GM23338 (cell line): Measurements from ENCODE around the gene SLC25A6. TPM values are rescaled to one million over a fixed set of nuclear protein-coding genes. Genes with fewer than 3 reads are reported as not detected.

ENCODE experiments used
- ATAC-seq: fragments of 200-7000 bp; cut with Tn5 transposase; 3 replicates; pipeline ENCODE4 v1.9.1; 2020
- DNase-seq: peaks from one replicate; pipeline ENCODE4 v3.0.0-alpha.2; 2015; ENCODE audit warnings: low spot score
- H2AFZ ChIP-seq: fragments of 200-600 bp; sonication (generic); 2 replicates; pipeline ENCODE4 v1.8.0; 2016; ENCODE audit warnings: antibody characterized with exemption, mild to moderate bottlenecking, moderate library complexity
- H3F3A ChIP-seq: fragments of 200-600 bp; sonication (generic); replicated peaks from 2 replicates; pipeline ENCODE4 v1.8.0; 2017; ENCODE audit warnings: antibody characterized with exemption, mixed run types, low read depth
- H3K27ac ChIP-seq: fragments of 200-600 bp; sonication (generic); 2 replicates; pipeline ENCODE4 v1.6.1; 2016; ENCODE audit warnings: low read depth
- H3K27me3 ChIP-seq: fragments of 200-600 bp; sonication (generic); 2 replicates; pipeline ENCODE4 v1.8.0; 2016; ENCODE audit warnings: mild to moderate bottlenecking, mixed run types, moderate library complexity; ENCODE audit not compliant: insufficient read depth
- H3K36me3 ChIP-seq: fragments of 200-600 bp; sonication (generic); 2 replicates; pipeline ENCODE4 v1.8.0; 2016; ENCODE audit warnings: mild to moderate bottlenecking; ENCODE audit not compliant: insufficient read depth
- H3K4me1 ChIP-seq: fragments of 200-600 bp; sonication (generic); 2 replicates; pipeline ENCODE4 v1.8.0; 2016; ENCODE audit warnings: mild to moderate bottlenecking, moderate library complexity; ENCODE audit not compliant: insufficient read depth
- H3K4me2 ChIP-seq: fragments of 200-600 bp; sonication (generic); 2 replicates; pipeline ENCODE4 v1.7.1; 2017; ENCODE audit warnings: mixed run types
- H3K4me3 ChIP-seq: fragments of 200-600 bp; sonication (generic); 2 replicates; pipeline ENCODE4 v1.6.1; 2016; ENCODE audit warnings: mixed run types
- H3K79me2 ChIP-seq: fragments of 200-600 bp; sonication (generic); replicated peaks from 2 replicates; pipeline ENCODE4 v1.8.0; 2017; ENCODE audit warnings: mild to moderate bottlenecking; ENCODE audit not compliant: insufficient read depth
- H3K9me2 ChIP-seq: fragments of 200-600 bp; sonication (generic); 2 replicates; pipeline ENCODE4 v1.8.0; 2017; ENCODE audit not compliant: insufficient read depth
- H4K20me1 ChIP-seq: fragments of 200-600 bp; sonication (generic); replicated peaks from 2 replicates; pipeline ENCODE4 v1.8.0; 2017; ENCODE audit warnings: mild to moderate bottlenecking; ENCODE audit not compliant: insufficient read depth
- H3K27ac Mint-ChIP-seq: 2 replicates; pipeline ENCODE4 v1.8.0; 2020; ENCODE audit warnings: inconsistent platforms, mild to moderate bottlenecking, moderate library complexity, mixed read lengths
- H3K27me3 Mint-ChIP-seq: 3 replicates; pipeline ENCODE4 v1.8.0; 2022; ENCODE audit warnings: low read depth, mild to moderate bottlenecking, moderate library complexity, mixed read lengths, inconsistent platforms; ENCODE audit not compliant: insufficient read depth, poor library complexity
- H3K36me3 Mint-ChIP-seq: 3 replicates; pipeline ENCODE4 v1.8.0; 2021; ENCODE audit warnings: low read depth, mild to moderate bottlenecking, inconsistent platforms, moderate library complexity, mixed read lengths
- H3K4me1 Mint-ChIP-seq: 3 replicates; pipeline ENCODE4 v1.8.0; 2020; ENCODE audit warnings: mild to moderate bottlenecking, inconsistent platforms, mixed read lengths
- H3K4me3 Mint-ChIP-seq: 3 replicates; pipeline ENCODE4 v1.8.0; 2021; ENCODE audit warnings: moderate library complexity, mild to moderate bottlenecking, inconsistent platforms, mixed read lengths
- H3K9me3 Mint-ChIP-seq: 3 replicates; pipeline ENCODE4 v1.8.0; 2020; ENCODE audit warnings: moderate library complexity, mild to moderate bottlenecking, inconsistent platforms, mixed read lengths
- EZH2 ChIP-seq: fragments of 200-600 bp; sonication (generic); IDR thresholded peaks from one replicate; pipeline ENCODE4 v1.8.0; 2017; ENCODE audit warnings: antibody characterized with exemption, mild to moderate bottlenecking, low read depth; ENCODE audit not compliant: unreplicated experiment
- JUNB ChIP-seq: IDR thresholded peaks from one replicate; pipeline ENCODE4 v1.6.1; 2016; ENCODE audit warnings: antibody characterized with exemption; ENCODE audit not compliant: unreplicated experiment
- polyA plus RNA-seq: library from polyadenylated mRNA; unstranded; fragments of >200 nt; fragmentation: Nextera tagmentation; extraction: Ambion mirVana; gene quantifications from 2 replicates; pipeline ENCODE4 v1.2.1, GENCODE V29; 2016
- total RNA-seq: library from RNA; depleted of rRNA; stranded (reverse); fragments of >200 nt; shearing (Covaris generic); gene quantifications from 2 replicates; pipeline ENCODE4 v1.2.3, GENCODE V29; 2014
- TF ChIP-seq, protein P1 (sequence below): IDR thresholded peaks from one replicate; pipeline ENCODE4 v1.6.1; 2018; ENCODE audit warnings: antibody characterized with exemption; ENCODE audit not compliant: unreplicated experiment
- TF ChIP-seq, protein P2 (sequence below): fragments of 250-450 bp; sonication (Bioruptor Pico); IDR thresholded peaks from 2 replicates; pipeline ENCODE4 v1.5.0; 2020; ENCODE audit warnings: mild to moderate bottlenecking, moderate library complexity

Gene SLC25A6
- total and polyA plus RNA-seq, 2 experiments from 2014 or later = 358 to 486 TPM

DNA sequence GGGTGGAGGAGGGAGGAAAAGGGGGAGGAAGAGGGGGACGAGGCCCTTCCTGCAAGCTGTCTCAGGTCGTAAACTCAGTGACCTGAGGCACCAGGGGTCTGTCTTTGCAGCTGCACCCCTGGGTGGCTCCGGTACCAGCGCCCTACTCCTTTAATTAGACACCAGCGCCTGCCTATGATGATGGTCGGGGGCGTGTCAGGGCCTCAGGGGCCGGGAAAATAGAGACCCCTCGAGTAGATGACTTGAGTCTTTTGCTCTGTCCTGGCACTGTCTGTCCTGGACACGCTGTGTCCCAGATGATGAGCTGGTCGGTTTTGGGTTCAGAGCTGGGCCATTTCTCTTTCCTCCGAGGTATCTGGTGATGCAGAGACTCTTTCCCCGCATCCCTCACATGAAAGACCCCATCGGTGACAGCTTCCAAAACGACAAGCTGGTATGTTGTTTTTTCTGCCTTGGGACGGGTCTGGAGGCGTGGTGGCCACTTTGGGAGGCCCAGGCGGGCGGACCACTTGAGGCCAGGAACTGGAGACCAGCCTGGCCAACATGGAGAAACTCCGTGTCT lies 11.2 kb downstream of the SLC25A6 start (continued):
- TF ChIP-seq, protein P1, sequence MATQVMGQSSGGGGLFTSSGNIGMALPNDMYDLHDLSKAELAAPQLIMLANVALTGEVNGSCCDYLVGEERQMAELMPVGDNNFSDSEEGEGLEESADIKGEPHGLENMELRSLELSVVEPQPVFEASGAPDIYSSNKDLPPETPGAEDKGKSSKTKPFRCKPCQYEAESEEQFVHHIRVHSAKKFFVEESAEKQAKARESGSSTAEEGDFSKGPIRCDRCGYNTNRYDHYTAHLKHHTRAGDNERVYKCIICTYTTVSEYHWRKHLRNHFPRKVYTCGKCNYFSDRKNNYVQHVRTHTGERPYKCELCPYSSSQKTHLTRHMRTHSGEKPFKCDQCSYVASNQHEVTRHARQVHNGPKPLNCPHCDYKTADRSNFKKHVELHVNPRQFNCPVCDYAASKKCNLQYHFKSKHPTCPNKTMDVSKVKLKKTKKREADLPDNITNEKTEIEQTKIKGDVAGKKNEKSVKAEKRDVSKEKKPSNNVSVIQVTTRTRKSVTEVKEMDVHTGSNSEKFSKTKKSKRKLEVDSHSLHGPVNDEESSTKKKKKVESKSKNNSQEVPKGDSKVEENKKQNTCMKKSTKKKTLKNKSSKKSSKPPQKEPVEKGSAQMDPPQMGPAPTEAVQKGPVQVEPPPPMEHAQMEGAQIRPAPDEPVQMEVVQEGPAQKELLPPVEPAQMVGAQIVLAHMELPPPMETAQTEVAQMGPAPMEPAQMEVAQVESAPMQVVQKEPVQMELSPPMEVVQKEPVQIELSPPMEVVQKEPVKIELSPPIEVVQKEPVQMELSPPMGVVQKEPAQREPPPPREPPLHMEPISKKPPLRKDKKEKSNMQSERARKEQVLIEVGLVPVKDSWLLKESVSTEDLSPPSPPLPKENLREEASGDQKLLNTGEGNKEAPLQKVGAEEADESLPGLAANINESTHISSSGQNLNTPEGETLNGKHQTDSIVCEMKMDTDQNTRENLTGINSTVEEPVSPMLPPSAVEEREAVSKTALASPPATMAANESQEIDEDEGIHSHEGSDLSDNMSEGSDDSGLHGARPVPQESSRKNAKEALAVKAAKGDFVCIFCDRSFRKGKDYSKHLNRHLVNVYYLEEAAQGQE = no peak
- TF ChIP-seq, protein P2, sequence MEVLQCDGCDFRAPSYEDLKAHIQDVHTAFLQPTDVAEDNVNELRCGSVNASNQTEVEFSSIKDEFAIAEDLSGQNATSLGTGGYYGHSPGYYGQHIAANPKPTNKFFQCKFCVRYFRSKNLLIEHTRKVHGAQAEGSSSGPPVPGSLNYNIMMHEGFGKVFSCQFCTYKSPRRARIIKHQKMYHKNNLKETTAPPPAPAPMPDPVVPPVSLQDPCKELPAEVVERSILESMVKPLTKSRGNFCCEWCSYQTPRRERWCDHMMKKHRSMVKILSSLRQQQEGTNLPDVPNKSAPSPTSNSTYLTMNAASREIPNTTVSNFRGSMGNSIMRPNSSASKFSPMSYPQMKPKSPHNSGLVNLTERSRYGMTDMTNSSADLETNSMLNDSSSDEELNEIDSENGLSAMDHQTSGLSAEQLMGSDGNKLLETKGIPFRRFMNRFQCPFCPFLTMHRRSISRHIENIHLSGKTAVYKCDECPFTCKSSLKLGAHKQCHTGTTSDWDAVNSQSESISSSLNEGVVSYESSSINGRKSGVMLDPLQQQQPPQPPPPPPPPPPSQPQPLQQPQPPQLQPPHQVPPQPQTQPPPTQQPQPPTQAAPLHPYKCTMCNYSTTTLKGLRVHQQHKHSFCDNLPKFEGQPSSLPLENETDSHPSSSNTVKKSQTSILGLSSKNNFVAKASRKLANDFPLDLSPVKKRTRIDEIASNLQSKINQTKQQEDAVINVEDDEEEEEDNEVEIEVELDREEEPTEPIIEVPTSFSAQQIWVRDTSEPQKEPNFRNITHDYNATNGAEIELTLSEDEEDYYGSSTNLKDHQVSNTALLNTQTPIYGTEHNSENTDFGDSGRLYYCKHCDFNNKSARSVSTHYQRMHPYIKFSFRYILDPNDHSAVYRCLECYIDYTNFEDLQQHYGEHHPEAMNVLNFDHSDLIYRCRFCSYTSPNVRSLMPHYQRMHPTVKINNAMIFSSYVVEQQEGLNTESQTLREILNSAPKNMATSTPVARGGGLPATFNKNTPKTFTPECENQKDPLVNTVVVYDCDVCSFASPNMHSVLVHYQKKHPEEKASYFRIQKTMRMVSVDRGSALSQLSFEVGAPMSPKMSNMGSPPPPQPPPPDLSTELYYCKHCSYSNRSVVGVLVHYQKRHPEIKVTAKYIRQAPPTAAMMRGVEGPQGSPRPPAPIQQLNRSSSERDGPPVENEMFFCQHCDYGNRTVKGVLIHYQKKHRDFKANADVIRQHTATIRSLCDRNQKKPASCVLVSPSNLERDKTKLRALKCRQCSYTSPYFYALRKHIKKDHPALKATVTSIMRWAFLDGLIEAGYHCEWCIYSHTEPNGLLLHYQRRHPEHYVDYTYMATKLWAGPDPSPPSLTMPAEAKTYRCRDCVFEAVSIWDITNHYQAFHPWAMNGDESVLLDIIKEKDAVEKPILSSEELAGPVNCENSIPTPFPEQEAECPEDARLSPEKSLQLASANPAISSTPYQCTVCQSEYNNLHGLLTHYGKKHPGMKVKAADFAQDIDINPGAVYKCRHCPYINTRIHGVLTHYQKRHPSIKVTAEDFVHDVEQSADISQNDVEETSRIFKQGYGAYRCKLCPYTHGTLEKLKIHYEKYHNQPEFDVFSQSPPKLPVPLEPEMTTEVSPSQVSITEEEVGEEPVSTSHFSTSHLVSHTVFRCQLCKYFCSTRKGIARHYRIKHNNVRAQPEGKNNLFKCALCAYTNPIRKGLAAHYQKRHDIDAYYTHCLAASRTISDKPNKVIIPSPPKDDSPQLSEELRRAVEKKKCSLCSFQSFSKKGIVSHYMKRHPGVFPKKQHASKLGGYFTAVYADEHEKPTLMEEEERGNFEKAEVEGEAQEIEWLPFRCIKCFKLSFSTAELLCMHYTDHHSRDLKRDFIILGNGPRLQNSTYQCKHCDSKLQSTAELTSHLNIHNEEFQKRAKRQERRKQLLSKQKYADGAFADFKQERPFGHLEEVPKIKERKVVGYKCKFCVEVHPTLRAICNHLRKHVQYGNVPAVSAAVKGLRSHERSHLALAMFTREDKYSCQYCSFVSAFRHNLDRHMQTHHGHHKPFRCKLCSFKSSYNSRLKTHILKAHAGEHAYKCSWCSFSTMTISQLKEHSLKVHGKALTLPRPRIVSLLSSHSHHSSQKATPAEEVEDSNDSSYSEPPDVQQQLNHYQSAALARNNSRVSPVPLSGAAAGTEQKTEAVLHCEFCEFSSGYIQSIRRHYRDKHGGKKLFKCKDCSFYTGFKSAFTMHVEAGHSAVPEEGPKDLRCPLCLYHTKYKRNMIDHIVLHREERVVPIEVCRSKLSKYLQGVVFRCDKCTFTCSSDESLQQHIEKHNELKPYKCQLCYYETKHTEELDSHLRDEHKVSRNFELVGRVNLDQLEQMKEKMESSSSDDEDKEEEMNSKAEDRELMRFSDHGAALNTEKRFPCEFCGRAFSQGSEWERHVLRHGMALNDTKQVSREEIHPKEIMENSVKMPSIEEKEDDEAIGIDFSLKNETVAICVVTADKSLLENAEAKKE (CRISPR knock-in tag) = no peak

DNA sequence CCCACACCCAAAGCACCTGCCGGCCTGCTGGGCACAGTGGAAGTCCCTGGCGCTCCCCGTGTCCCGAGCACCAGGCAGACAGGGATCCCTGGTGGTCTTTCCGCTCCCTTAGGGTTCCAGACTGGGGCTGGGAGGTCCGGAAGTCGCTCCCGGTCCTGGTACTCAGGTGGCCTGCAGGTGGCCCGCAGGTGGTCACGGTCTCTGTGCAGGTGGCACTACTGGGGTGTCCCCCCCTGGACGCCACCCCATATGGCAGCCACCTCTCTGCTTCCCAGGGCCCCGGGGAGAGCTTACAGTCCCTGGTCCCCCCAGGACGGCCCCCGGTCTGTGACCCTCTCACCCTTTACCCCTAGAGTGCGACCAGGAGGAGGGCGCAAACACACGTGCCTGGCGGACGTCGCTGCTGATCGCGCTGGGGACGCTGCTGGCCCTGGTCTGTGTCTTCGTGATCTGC lies 13.6 kb downstream of the SLC25A6 start:
- H3K4me2 ChIP-seq = no peak overlapping the region
- H4K20me1 ChIP-seq = 0 out of 2 replicates have a peak, but pooled peaks cover 4% of the 10 kb centered on the region
- no peak overlapping the region for H3K27ac ChIP-seq
- H3K27me3 Mint-ChIP-seq = peaks cover 39% of the 10 kb centered on the region
- H3K36me3 Mint-ChIP-seq = peaks cover 29% of the 10 kb centered on the region; the same call in 2 of the 3 replicates
- H3K4me1 ChIP-seq = no peaks in the 10 kb centered on the region; the same call in 1 of the 2 replicates
- H3K36me3 ChIP-seq = no peaks in the 10 kb centered on the region
- no peaks in the 10 kb centered on the region for H3K27me3 ChIP-seq
- H3K9me2 ChIP-seq = no peaks in the 10 kb centered on the region
- no peak overlapping the region for H3K4me3 Mint-ChIP-seq
- H3K27ac Mint-ChIP-seq = no peak overlapping the region
- H3F3A ChIP-seq = peaks cover 12% of the 10 kb centered on the region
- peaks cover 16% of the 10 kb centered on the region for H3K9me3 Mint-ChIP-seq
- no peak overlapping the region for H3K4me3 ChIP-seq
- ATAC-seq (no peak), DNase-seq (no peak)
- H3K4me1 Mint-ChIP-seq = peaks cover 4% of the 10 kb centered on the region; the same call in 1 of the 3 replicates
- no peaks in the 10 kb centered on the region for H3K79me2 ChIP-seq
- no peak overlapping the region for H2AFZ ChIP-seq
- no peak for TF ChIP-seq JUNB
- TF ChIP-seq, protein P2 (CRISPR knock-in tag) = no peak
- no peak for TF ChIP-seq EZH2
